Islet precursor cell (in vitro differentiated cells): ENCODE measurements around the gene JPH2.

Source experiments
- DNase-seq: peaks from one replicate; pipeline ENCODE4 v3.0.0-alpha.2; 2018

JPH2 gene

GRCh38 chr20:44120676-44121425 lies 66.1 kb downstream of the JPH2 start:
- peak; percentile 54 for DNase-seq

GRCh38 chr20:44118185-44119033 lies 68.6 kb downstream of the JPH2 start:
- DNase-seq, result peak; percentile 41

GRCh38 chr20:44117296-44118184 lies 69.4 kb downstream of the JPH2 start:
- DNase-seq, result peak; percentile 45

- DNase-seq, result peak; percentile 34
Measured at GRCh38 chr20:44115762-44116644, 71.0 kb downstream of the JPH2 start.

- peak; percentile 25 for DNase-seq
Measured at GRCh38 chr20:44115181-44115580, 71.8 kb downstream of the JPH2 start.

- DNase-seq, result peak; percentile 46
Measured at GRCh38 chr20:44113618-44114376, 73.2 kb downstream of the JPH2 start.

GRCh38 chr20:44112889-44113617 lies 73.9 kb downstream of the JPH2 start:
- peak; percentile 46 for DNase-seq

GRCh38 chr20:44112456-44112855 lies 74.5 kb downstream of the JPH2 start:
- DNase-seq, result no peak

- DNase-seq, result peak; percentile 54
Measured at GRCh38 chr20:44111712-44112335, 75.2 kb downstream of the JPH2 start.

GRCh38 chr20:44110816-44111568 lies 76.0 kb downstream of the JPH2 start:
- peak; percentile 5 for DNase-seq

GRCh38 chr20:44109951-44110361 lies 77.0 kb downstream of the JPH2 start:
- peak; percentile 54 for DNase-seq

- peak; percentile 23 for DNase-seq
Measured at GRCh38 chr20:44106615-44107014, 80.4 kb downstream of the JPH2 start.

GRCh38 chr20:44104798-44105517 lies 82.0 kb downstream of the JPH2 start:
- peak; percentile 24 for DNase-seq

GRCh38 chr20:44102582-44102981 lies 84.4 kb downstream of the JPH2 start:
- DNase-seq, result no peak

GRCh38 chr20:44099832-44100231 lies 87.2 kb downstream of the JPH2 start:
- DNase-seq, result peak; percentile 18

GRCh38 chr20:44098657-44099056 lies 88.3 kb downstream of the JPH2 start:
- DNase-seq, result peak; percentile 14

GRCh38 chr20:44098256-44098630 lies 88.7 kb downstream of the JPH2 start:
- peak; percentile 25 for DNase-seq

GRCh38 chr20:44097521-44098255 lies 89.3 kb downstream of the JPH2 start:
- DNase-seq, result peak; percentile 36
